Limb (tissue), 2 donors: Measurements from ENCODE around the gene GLS.
"Not testable (repeated sequence)": the region's sequence is repeated elsewhere in the genome, so short reads cannot be mapped to it uniquely, and the experiment has no call there.

Experiments
- DNase-seq, 2 donors: peaks; one replicate each; pipeline ENCODE4 v3.0.0-alpha.2; 2016; ENCODE audit errors: extremely low spot score in 2 of 2

The GLS gene

GRCh38 chr2:190929919-190930318, 49.3 kb downstream of the GLS start:
- DNase-seq: no peak

- DNase-seq: no peak
These were observed 49.8 kb downstream of the GLS start for GRCh38 chr2:190930411-190930810.

DNA sequence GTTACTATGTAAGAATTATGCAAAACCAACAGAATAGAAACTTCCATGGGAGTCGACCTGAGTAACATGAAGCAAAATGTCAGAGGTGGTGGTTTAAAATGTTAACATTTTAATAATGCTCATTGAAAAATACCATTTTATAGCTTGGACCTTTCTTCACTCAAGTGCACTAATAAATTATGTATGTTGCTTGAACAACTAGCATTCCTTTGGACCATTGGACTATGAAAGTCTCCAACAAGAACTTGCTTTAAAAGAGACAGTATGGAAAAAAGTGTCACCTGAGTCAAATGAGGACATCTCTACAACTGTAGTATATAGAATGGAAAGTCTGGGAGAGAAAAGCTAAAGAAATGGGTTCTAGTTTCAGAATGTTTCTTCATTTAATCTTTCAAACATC, 51.9 kb downstream of the GLS start:
- DNase-seq: no peak

GRCh38 chr2:190933361-190933760, 52.7 kb downstream of the GLS start:
- DNase-seq: no peak

GRCh38 chr2:190935054-190935453, 54.4 kb downstream of the GLS start:
- DNase-seq: no peak

- no peak for DNase-seq
These were observed 58.2 kb downstream of the GLS start for GRCh38 chr2:190938771-190939335.

- DNase-seq: no peak
These were observed 59.8 kb downstream of the GLS start for GRCh38 chr2:190940454-190940853.

GRCh38 chr2:190941571-190941970, 61.0 kb downstream of the GLS start:
- DNase-seq: no peak

DNA sequence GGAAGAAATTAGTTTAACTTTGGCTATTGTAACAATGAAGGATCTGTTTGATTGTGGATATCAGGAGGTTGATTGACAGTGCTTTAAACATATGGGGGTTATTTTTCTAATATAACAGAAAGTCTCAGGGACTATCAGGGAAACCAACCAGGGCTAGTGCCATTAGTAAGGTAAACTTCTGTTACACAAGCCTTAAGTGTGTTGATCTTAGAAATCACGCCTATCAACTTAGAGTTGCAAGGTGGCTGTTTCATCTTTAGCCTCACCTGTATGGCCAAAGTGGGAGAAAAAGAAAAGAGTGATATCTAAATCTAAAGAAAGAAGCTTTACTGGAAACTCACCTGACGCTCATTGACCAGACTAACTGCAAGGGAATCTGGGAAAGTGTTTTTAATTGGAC, 62.1 kb downstream of the GLS start:
- no peak for DNase-seq

- DNase-seq: no peak
These were observed 63.1 kb downstream of the GLS start for GRCh38 chr2:190943706-190944105.

GRCh38 chr2:190947141-190947540, 66.5 kb downstream of the GLS start:
- no peak for DNase-seq

DNA sequence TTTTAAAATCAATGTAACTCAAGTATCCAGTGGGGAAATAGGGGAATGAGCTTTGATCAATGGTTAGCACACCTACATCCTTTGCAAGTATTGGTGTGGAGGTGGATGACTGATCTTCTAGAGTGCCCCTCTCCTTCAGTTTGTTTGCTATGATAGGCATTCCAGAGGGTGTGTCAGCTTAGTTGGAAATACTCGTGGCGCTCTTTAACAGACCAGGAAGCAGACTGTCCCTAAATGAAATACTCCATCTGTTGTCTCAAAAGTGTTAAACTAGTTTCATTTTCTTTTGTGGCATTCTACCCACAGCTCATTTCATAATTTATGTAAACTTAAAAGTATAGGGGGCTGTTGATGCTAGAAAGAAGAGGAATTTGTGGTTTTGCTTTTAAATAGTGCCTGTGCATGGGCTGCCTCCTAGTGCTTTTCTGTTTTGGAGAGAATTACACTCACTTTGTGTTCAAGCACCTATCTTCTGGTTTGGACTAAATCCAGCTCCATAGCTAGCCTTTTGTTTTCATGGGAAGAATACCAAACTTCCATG, 67.2 kb downstream of the GLS start:
- peak in 1 of 2 donors; percentile 34 for DNase-seq

DNA sequence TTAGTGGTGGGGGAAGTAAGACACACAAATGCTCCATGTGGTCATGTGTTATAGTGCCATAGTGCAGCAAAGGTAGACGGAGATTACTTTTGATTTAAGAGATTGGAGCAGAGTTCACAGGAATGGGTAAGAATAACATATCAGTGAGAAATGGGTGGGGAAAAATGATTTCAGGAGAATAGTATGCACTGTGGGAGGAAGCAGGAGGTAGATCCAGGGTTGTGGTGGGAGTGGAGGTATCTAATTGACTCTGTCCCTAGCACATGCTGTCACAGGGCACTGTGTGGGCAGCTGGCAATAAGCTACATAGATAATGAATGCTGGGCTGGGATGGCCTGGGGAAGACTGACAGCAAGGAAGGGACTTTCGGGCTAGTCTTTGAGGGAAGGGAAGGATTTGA, 68.0 kb downstream of the GLS start:
- no peak for DNase-seq

DNA sequence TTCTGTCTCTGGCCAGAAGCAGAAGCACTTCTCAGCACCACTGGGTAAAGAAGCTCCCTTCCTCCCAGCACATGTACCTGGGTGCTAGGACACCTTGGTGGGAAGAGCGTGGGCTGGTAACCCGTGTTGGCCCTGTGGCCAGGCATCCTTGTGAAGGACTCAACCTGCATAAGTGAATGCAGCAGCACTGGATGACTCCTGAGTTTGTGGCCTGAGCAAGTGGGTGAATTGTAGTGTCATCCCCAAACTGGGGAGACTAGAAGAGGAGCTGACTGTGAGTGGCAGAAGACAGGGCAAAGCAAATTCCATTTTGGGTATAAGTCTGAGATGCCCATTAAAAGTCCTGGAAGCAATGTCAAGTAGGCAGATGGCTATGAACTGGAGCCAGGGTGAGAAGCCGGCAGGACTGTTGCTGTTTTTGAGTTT, 70.0 kb downstream of the GLS start:
- no peak for DNase-seq

GRCh38 chr2:190953257-190953656, 72.6 kb downstream of the GLS start:
- no peak for DNase-seq

DNA sequence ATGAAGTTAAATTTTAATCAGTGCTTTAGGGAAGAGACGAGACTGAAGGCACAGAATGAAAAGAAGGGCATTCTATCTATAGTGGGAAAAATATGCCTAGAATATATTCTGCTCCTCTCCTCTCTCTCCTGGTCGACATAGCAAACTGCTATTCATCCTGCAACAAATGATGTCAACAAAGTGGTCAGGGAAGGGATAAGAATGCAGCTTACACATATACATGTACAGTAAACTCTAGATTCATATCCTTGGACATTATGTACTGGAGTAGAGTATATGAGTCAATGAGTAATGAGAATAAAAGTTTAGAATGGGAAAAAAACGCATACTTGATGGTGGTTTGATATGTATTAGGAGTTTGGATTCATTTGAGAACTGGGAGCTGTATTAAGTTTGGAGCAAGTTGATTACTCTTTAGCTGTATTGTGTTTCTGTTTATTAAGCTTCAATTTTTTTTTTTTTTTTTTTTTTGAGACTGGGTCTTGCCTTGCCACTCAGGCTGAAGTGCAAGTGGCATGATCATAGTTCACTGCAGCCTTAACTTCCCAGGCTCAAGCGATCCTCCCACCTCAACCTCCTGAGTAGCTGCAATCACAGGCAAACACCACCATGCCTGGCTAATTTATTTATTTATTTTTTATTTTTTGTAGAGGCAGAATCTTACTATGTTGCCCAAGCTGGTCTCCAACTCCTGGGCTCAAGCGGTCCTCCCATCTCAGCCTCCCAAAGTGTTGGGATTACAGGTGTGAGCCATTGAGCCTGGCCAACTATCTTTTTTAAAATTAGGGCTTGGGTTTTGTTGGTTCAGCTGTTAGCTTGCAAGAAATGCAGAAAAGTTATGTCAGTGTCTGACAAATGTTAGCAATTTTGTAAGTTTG, 79.5 kb downstream of the GLS start:
- no peak for DNase-seq

DNA sequence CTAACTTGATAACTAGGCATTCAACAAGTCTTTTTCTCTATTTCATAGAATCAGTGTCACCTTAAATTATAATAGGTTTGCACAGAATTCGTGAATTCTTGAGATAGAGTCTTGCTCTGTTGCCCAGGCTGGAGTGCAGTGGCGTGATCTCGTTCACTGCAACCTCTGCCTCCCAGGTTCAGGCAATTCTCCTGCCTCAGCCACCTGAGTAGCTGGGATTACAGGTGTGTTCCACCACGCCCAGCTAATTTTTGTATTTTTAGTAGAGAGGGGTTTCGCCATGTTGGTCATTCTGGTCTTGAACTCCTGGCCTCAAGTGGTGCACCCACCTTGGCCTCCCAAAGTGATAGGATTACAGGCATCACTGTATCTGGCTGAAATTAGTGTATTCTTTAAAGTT, 80.5 kb downstream of the GLS start:
- DNase-seq: not testable (repeated sequence)

DNA sequence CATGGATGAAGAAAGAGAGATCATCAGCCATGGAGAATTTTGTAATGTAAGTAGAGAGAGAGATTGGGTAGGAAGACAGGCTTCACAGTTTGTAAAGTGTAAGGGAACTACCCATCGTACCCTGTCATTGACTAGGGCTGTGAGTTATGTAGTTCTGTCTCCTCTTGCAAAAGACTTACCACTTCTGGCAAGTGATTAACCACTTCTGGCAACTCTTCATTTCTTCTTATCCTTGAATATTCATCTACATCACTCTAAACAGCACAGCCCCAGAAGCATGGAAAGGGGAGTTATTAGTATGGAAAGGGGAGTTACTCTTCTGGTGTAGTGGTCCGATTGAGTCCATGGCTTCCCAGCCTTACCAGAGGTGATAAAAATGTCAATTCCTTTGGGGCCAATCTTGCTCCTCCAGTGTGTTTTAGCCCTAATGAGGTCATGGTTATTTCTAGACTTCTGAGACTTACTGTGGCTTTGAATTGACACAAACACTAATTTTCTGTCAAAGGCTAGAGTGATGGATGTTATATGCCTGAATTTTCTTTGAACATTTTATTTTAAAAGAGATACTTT, 81.4 kb downstream of the GLS start:
- no peak for DNase-seq

- DNase-seq: no peak
These were observed 82.5 kb downstream of the GLS start for GRCh38 chr2:190963088-190963487.

DNA sequence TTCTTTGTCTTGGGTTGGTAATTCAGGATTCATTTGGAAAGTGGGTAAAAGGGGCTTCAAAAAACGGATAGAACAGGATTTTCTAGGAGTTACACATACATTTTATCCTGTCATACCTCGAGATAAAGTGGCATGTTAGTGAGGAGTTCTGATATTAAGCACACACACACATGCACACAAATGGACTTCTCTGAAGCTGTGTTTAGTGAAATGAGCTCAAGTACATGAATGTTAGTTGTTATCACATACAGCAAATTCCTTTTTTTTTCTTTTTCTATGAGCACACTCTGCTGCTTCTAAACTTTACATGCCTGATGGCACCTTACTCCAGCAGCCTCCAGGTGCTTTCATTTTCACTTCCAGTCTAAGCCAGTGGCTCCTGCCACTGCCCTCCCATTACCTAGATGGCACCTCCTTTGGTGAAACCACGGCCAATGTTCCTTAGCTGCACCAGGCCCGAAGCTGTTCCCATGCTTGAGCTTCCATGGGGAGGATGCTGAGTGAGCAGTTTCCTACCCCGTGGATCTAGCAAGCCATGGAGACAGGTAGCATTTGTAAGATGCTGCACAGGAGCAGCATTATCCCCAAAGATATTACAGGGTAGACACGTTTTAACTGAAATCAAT, 83.7 kb downstream of the GLS start:
- no peak for DNase-seq

- DNase-seq: no peak
These were observed 85.1 kb downstream of the GLS start for GRCh38 chr2:190965580-190966222.

- no peak for DNase-seq
These were observed 87.9 kb downstream of the GLS start for GRCh38 chr2:190968522-190968921.
